Fibroblast of the aortic adventitia (primary cell): Measurements from ENCODE around the gene KCND2. TPM values are rescaled to one million over a fixed set of nuclear protein-coding genes. Genes with fewer than 3 reads are reported as not detected.
A peak's percentile ranks its signal among the peaks of the same experiment; 100 is the strongest.

Source experiments
- DNase-seq: peaks from one replicate; pipeline ENCODE4 v3.0.0-alpha.2; 2010; ENCODE audit warnings: low read depth
- H3K4me3 ChIP-seq: 2 replicates; pipeline ENCODE4 v1.5.1; 2011; ENCODE audit warnings: low read depth, mild to moderate bottlenecking, control low read depth, low read length, moderate library complexity
- small RNA-seq: library from RNA; depleted of rRNA; stranded (forward); fragments of <200 nt; gene quantifications from one replicate; pipeline ENCODE3, GENCODE V24; 2012
- total RNA-seq: library from RNA; depleted of rRNA; stranded (reverse); fragments of >200 nt; gene quantifications from 2 replicates; pipeline ENCODE4 v1.2.3, GENCODE V29; 2012; ENCODE audit warnings: low replicate concordance
- TF ChIP-seq, protein P1 (sequence below): IDR thresholded peaks from 2 replicates; pipeline ENCODE4 v1.5.1; 2011; ENCODE audit warnings: mild to moderate bottlenecking, low read length, control low read depth, inconsistent platforms; ENCODE audit not compliant: insufficient read depth

Gene KCND2
- total RNA-seq, 1 donor: 11.3 TPM

DNA sequence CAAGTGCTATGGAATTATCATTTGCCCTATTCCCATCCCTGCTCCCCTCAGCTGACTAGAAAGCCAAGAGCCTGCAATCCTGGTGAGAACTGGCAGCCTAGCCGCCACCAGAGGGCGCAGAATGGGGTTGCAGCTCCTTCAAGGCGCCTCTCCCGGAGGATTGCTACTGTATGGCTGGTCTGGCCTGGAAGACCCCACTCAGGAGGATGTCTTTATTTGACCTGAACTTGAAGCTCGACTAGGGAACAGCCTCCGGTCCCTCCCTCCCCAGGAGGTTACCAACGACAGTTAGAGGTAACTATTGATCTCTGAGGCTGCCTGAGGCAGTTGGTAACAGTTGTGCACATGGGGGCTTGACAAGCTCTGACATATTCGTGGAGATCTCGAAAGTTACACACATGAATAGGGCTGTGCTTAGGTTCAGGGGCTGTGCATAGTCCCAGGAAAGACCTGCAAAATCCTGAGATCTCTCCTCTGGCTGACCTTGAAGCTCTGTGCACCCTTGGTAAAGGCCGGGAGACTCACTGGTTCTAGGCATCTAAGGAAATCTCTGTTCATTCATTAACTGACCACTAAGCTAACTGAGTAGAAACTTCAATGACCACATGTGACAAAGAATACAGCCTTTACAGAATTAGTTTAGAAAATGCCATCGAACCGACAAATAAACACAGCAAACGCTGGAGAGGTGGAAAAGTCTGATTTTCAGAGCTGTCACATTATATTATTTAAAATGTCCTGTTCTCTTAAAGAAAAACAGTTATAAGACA, 519.3 kb downstream of the KCND2 start:
- DNase-seq: peak; percentile 70
- H3K4me3 ChIP-seq: no peak overlapping the region
- TF ChIP-seq, protein P1, sequence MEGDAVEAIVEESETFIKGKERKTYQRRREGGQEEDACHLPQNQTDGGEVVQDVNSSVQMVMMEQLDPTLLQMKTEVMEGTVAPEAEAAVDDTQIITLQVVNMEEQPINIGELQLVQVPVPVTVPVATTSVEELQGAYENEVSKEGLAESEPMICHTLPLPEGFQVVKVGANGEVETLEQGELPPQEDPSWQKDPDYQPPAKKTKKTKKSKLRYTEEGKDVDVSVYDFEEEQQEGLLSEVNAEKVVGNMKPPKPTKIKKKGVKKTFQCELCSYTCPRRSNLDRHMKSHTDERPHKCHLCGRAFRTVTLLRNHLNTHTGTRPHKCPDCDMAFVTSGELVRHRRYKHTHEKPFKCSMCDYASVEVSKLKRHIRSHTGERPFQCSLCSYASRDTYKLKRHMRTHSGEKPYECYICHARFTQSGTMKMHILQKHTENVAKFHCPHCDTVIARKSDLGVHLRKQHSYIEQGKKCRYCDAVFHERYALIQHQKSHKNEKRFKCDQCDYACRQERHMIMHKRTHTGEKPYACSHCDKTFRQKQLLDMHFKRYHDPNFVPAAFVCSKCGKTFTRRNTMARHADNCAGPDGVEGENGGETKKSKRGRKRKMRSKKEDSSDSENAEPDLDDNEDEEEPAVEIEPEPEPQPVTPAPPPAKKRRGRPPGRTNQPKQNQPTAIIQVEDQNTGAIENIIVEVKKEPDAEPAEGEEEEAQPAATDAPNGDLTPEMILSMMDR: peak; percentile 95

DNA sequence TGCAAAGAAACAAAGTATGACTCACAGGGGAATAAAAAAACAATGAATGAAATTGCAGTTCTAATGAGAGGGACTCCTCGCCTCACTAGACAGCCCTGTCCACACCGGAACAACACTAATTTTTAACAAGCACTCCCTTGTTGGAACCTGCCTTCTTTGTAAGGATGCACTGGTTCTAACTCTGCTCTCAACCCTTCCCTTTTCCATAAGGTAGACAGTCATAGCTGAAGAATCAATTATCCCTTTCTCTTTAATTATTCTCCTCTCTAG, 519.8 kb downstream of the KCND2 start:
- DNase-seq: no peak
- H3K4me3 ChIP-seq: no peak overlapping the region
- TF ChIP-seq, protein P1: no peak

- no peak for DNase-seq
- TF ChIP-seq, protein P1: no peak
- no peak overlapping the region for H3K4me3 ChIP-seq
These were observed 520.4 kb downstream of the KCND2 start for GRCh38 chr7:120793213-120793936.

DNA sequence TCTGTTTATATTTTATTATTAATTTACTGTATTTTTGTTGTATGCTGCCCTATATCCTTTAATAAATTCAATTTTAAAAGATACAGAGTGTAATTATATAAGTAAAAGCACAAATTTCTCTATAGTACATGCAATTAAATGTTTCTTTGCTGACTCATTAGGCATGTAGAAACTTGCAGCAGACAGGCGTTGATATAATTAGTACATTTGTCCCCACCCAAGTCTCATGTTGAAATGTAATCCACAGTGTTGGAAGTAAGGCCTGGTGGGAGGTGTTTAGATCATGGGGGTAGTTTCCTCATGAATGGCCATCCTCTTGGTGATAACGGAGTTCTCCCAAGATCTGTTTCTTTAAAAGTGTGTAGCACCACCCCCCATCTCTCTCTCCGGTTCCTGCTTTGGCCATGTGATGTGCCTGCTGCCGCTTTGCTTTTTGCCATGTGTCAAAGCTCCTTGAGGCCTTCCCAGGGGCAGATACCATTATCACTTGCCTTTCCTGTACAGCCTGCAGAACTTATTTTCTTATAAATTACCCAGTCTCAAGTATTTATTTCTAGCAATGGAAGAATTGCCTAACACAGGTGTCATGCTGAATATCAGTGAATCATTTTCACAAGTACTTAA, 521.2 kb downstream of the KCND2 start:
- peak; percentile 12 for DNase-seq
- TF ChIP-seq, protein P1: no peak

DNA sequence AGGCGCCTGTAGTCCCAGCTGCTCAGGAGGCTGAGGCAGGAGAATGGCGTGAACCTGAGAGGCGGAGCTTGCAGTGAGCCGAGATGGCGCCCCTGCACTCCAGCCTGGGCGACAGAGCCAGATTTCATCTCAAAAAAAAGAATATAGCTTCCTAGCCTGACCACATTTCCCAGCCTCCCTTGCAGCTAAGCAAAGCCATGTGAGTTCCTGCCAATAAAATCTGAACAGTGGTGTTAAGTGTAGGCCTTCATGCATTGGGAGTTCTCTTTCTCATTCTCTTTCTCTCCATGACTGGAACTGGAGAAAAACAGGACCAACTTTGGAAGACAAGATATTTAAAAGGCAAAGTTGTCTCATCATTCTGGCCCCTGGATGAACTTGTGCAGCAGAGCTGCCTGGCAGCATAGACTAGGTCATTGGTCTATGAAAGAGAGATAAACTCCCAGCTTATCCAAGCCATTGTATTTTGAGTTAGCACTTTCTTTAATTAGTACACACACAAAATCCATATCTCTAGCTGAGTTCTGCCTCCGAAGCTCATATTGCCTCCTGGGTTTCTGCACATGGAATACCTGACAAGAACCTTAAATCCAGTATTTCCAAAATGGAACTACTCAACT, 524.2 kb downstream of the KCND2 start:
- no peak for DNase-seq
- H3K4me3 ChIP-seq: no peak overlapping the region
- TF ChIP-seq, protein P1: no peak

More for the DNA sequence above, 521.2 kb downstream of the KCND2 start:
- no peak overlapping the region for H3K4me3 ChIP-seq

GRCh38 chr7:120799147-120799546, 526.2 kb downstream of the KCND2 start:
- no peak for DNase-seq
- TF ChIP-seq, protein P1: no peak
- no peak overlapping the region for H3K4me3 ChIP-seq

Small RNA genes within 50 kb of the gene (small RNA-seq; reads per million reads assigned to genes)
- not detected for gene RNU6-581P
